OCI-M1 (cell line): ENCODE data around the gene FBXO8.
"Not testable (repeated sequence)": the region's sequence is repeated elsewhere in the genome, so short reads cannot be mapped to it uniquely, and the experiment has no call there.

ENCODE experiments used
- DNase-seq: peaks from one replicate; lab custom pipeline; 2025; lab: John Stamatoyannopoulos, UW

FBXO8 gene

DNA sequence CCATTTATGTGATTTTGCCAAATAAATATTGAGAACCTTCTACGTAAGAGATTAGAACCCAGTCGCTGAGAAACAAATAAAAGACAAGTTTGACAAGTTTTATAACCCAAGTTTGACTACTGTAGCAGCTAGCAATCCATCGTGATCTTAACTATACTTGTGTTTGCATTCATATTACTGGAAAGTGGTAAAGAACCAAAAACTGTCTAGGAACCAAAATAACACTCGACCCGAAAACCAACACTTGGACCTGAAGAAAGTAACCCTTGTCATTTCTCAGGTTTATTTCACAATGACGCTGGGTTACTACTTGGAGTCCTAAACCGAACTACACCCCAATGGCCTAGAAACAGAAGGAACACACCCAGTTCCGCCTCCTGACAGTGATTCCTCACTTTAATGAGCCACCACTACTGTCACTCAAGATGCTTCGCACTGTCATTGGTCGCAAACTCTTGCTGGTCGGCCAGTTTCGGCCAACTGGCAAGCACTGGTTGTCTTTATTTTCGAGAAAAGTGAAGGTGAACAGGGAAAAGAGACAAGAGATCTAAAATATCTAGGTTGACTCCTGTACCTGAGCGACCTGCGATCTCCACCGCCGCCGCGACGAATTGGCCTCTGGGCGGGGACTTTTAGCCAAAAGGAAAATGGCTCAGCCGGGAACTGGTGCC is 496 bp downstream of the FBXO8 start:
- DNase-seq: peak; percentile 96

DNA sequence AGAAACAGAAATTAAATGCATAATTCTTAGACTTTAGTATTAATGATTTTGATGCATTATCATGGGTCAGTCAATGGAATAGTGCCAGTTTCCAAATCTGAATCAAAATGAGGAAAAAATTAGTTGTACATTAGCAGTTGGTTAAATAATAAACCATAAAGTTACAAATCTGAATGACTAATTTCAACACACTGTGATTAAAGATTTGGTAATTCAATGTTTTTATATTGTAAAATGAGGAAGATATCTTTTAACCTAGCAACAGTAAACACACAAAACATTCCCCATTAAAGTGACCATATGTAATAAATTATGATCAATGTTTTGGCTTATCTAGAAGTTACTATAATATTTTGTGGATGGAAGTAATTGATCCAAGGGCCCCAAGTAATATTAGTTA is 1.6 kb downstream of the FBXO8 start:
- no peak for DNase-seq

DNA sequence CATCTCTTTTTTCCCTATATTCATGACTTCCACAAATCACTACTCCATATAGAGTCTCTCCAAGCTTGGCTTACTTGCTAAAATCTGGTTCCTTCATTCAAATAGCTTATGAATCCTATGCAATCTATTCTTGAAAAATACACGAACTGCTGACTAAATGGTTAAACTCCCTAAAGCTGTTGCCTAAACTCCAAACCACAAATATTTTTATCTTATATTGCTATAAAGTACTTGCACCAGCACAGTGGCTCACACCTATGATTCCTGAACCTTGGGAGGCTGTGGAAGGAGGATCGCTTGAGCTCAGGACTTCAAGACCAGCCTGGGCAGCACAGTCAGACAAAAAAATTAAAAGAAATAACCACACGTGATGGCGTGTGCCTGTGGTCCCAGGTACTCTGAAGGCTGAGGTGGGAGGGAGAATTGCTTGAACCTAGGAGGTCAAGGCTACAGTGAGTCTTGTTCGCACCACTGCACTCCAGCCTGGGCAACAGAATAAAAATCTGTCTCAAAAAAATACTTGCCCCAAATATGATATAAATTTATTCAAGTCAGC is 2.2 kb downstream of the FBXO8 start:
- no peak for DNase-seq

- no peak for DNase-seq
Measured at GRCh38 chr4:174279433-174280155, 3.9 kb downstream of the FBXO8 start.

DNA sequence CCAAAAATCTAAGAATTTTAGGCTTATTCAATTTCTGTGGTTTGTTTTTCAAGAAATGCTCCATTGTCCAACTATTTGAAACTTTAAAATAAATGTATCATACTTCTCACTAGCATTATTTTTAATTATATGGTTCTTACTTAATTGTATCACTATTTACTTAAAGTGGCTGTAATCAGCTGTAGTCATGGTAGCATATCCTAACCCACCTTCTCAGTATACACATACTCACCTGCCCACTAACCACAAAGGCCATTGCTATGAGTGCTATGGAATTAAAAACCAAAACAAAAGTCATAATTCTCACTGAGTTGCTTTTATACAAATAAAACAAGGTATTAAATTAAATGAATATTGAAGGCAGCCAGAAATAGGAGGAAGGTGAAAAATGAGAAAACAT is 5.0 kb downstream of the FBXO8 start:
- no peak for DNase-seq

- peak; percentile 26 for DNase-seq
Measured at GRCh38 chr4:174277433-174277832, 6.0 kb downstream of the FBXO8 start.

DNA sequence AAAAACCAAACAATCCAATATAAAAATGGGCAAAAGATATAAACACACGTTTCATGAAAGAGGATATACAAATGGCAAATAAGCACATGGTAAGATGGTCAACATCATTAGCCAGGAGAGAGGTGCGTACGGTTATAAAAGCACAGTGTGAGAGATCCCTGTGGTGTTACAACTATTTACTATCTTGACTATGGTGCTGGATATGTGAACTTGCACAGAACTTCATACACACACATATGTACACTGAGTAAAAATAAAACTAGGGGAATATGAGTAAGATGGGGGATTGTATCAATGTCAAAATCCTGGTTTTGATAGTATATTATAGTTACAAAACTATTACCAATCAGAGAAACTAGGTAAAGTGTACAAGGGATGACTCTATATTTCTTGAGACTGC is 8.4 kb downstream of the FBXO8 start:
- no peak for DNase-seq

- no peak for DNase-seq
Measured at GRCh38 chr4:174274436-174274835, 9.0 kb downstream of the FBXO8 start.

DNA sequence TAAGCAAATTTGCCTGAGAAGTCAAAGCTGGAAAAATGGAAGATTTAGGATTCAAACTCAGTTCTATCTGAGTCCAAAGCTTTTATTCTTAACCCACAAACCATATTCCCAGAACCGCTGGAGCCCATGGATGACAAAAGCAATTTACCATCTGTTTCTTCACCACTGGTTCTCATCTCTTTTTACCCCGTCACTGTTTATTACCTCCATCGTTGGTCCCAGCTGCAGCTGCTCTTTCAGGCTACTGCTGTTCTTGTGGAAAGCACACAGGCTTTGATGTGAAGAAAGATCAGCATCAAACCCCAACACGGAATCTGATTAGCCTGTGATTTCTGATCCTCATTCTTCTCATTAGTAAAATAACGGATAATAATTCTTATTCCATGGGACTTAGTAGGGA is 9.5 kb downstream of the FBXO8 start:
- no peak for DNase-seq

DNA sequence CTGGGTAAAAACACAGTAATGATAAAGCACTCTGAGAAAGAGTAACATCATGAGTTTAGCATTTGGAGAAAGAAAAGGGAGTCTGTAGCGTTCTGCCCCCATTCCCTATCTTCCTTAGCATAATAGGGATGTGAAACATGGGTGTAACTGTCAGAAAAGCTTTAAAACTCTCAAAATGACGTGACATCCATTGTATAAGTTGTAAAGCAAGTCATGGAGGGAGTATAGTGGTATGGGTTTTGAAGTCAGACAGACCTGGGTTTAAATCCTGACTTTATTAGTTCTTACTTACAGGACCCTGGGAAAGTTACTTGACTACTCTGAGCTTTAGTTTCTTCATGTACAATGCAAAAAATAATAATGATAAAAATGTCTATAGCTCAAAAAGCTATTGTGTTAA is 17.1 kb downstream of the FBXO8 start:
- DNase-seq: no peak

DNA sequence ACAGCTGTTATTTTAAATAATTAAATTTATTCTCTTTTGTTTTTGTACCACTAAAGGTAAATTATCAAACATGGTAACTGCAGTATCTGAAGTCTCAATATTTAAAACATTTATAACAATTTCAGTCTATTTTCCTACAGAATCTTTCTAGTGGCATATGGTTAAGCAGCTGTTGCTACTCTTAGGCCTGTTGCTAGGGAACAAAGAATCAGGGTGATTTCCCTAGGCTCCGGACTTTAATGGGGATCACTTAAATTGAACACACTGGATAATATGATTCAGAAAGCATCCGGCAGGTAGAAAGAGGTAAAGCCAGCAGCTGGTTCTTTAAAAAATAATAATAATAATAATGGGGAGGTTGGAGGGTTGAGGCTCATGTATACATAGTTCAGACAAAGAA is 17.6 kb downstream of the FBXO8 start:
- no peak for DNase-seq

DNA sequence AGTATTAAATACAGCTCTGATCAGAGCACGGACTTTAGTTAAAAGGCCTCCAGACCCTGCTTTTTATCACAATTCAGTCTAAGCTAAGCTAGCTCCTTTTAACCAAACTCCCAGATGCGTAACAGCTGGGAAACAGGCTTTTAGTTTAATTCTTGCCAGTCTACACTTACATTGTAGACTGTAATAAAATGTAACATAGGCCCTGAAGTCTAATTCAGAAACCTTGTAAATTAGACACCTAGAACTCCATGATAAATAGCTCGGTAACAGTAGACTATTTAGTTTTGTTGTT is 20.1 kb downstream of the FBXO8 start:
- DNase-seq: no peak

DNA sequence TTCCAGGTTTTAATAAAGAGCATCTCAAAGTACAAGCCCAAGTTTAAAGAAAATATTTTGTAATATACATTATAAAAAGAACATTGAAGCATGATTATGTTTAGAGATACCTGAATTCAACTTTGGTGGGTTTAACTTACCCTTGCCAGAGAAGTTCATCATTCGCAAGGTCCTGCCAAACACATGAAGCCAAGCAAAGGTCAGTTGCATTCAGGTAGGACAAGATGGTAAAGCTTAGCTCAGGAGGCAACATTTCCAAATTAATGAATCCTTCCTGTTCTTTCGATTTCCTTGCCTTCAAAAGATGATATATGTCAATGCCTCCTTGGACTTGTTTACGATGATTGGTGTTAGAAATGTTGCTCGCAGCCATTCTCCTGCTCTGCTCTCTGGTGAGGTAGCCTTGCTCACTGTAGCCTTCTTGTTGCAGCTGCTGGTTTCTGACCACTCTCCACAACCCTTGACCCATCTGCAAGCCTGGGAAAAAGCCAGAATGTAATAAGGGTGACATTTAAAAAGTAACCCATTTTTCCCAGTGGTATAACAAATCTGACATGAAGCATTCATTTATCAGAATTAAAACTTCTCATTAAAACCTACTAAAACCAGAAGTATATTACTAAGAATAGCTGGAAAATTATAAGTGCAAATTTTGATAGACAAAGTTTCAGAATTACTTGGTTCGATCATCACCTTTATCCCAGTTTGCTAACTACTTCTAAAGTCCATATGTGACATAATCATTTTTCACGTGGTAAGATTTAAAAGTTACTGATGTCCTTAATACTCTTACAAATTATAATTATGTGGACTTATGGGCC is 20.6 kb downstream of the FBXO8 start:
- no peak for DNase-seq

GRCh38 chr4:174261432-174261831 is 22.0 kb downstream of the FBXO8 start:
- DNase-seq: not testable (repeated sequence)

DNA sequence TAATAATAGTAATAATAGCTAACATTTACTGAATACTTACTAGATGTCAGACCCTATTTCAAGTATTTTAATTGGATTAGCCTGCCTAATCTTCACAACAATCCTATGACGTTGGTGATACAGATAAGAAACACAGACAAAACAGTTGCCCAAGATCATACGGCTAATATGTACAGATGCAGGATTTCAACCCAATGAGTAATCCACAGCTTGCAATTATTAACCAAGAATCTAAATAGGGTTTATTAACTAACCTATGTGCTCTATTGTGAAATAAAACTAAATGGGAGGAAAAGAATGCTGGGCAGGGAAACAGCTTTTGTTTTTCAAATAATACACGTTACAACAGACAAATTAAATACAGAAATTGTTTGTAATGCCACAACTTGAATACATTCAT is 23.4 kb downstream of the FBXO8 start:
- no peak for DNase-seq

GRCh38 chr4:174259580-174259979 is 23.9 kb downstream of the FBXO8 start:
- peak; percentile 24 for DNase-seq

GRCh38 chr4:174256277-174256713 is 27.2 kb downstream of the FBXO8 start:
- DNase-seq: peak; percentile 36

DNA sequence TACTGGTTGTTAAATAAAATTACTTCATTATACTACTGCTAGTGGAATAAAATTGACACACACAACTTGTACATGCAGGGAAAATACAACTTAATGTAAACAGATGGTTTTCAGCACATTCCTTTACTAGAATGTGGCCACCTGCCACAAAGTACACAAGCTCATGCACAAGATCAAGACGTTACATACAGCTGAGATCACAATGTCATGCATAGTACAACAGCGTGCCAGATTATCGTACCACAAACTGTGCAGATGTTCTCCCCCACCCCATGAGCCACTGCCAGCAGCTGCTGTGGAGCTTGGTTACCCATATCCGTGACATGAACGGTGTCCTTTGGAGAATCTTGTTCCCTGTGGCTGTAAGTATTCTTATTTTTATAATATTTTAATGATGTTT is 27.7 kb downstream of the FBXO8 start:
- DNase-seq: peak; percentile 84

DNA sequence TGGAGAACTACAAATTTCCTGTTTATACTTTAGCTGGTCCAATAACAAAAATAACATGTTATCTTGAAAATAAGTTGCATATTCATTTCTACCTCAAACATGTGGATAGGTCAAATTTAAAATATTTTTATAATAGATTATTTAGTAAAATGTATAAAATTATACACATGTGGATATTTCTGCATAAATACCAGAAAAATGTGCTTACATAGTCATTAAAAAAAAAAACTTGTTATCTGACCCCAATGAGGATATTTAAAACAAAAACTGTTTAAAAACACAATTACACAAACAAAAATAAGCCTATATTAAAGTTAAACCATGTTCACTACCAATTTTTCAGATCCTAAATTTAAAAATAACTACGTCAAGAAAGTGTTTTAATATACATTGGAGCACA is 28.1 kb downstream of the FBXO8 start:
- no peak for DNase-seq

GRCh38 chr4:174254613-174255012 is 28.9 kb downstream of the FBXO8 start:
- DNase-seq: no peak

DNA sequence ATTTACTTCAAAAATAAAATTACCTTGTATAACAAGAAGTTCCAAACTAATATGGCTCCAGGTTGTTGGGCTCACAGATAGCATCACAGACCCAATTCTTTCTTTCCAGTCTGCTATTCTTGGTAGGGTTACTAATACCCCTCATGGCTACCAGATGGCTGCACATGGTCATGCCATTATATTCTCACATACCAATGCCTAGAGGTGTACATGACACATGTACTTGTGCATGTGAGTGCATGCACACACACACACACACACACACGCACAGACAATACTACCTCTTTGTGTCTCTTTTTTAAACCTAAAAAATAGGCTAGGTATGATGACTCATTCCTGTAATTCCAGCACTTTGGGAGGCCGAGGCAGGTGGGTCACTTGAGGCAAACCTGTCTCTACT is 31.1 kb downstream of the FBXO8 start:
- no peak for DNase-seq

- no peak for DNase-seq
Measured at GRCh38 chr4:174248407-174248806, 35.1 kb downstream of the FBXO8 start.

GRCh38 chr4:174245714-174246113 is 37.8 kb downstream of the FBXO8 start:
- DNase-seq: no peak
